ENCODE data around the gene SHOC2. TPM values are rescaled to one million over a fixed set of nuclear protein-coding genes. Genes with fewer than 3 reads are reported as not detected.

The SHOC2 gene
- total RNA-seq, 2 donors from 2014 or later: 43.0 to 49.4 TPM

DNA sequence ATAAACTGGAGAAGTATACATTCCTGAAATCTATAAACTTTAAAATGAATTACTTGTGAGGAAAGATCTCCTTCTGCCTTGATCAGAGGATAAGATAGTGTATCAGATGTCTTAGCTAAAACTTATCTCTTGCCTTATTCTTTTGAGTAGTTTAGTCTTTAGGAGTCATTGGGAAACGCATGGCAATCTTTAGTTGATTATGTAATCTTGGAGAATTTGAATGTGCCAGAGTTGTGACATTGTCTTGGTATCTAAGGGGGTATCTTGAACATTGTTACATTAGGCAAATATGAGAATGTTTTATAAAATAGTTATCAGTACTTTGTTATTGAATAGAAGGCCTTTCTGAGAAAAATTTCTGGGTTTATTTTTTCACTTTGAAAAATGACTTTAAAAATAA, 95.8 kb downstream of the SHOC2 start:
- intact Hi-C loops (cut with DNase I): no loop called here
- DNase-seq: no peak
- ATAC-seq: no peak

GRCh38 chr10:111017098-111017497, 97.7 kb downstream of the SHOC2 start:
- DNase-seq: no peak
- intact Hi-C loops (cut with DNase I): no loop called here
- ATAC-seq: no peak

DNA sequence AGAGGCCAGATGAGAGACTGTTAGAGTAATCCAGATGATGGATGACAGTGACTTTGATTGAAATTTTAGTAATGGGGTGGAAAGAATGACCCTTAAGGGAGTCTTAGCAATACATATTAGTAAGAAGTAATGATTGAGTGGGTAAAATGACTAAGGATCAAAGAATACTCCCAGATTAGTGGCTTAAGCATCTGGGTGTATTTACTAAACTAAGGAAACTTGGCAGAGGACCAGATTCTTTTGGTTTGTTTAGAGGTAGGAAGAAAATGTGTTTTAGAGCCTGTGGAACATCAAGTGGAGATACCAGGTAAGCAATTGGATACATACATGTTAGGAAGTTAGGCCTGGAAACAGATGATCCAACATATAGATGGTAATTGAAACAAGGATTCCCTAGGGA, 98.6 kb downstream of the SHOC2 start:
- no peak for DNase-seq
- intact Hi-C loops (cut with DNase I): no loop called here
- ATAC-seq: no peak

DNA sequence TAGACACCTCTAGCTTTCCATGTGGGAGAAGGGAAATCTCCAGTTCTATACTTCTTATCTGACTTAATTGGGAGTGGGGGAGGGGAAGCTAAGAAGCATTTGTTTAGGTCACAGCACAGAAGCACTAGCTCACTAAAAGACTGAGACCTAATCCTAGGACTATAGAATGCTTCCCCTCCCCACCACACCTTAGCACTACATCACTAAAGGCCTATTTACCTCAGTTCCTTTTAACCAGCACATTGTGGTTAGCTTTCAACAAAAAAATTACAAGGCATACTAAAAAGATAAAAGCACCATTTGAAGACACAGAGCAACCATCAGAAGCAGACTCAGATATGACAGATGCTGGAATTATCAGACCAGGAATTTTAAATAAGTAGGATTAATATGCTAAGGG, 103.7 kb downstream of the SHOC2 start:
- DNase-seq: no peak
- intact Hi-C loops (cut with DNase I): no loop called here

GRCh38 chr10:111030042-111030750, 110.8 kb downstream of the SHOC2 start:
- intact Hi-C loops (cut with DNase I): no loop called here
- no peak for ATAC-seq
- no peak for DNase-seq

More for the DNA sequence above, 103.7 kb downstream of the SHOC2 start:
- no peak for ATAC-seq

DNA sequence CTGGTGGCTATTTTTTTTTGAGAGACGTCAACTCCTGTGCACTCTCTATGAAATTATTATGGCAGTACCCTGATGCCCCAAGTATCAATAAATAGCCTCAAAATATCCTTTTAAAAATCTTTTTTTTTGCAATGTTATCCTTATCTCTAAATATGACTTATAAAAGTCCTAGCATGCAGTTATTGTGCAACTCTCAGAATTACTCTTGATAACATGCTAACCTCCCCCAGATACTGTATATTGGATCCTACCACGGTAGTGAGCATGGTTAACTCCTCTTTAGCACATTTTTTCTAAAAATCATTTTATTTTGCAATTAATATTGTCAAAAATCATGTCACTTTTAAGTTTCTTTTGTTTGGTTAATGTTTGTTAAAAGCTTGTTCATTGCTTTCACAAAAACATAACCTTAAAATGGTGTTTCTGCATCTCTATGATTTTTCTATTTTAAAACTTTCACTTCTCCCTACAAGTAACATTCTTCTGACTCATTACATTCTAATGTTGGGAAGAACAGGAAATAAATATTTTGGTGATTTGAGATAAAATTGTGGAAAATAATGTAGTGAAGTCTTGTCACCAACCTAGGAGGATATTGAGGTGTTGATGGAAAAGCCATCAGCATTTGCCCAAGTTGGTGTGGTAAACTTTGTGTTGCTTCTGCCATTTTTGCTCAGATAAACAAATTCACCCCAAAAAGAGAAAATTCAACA, 115.3 kb downstream of the SHOC2 start:
- ATAC-seq: peak in 1 of 2 donors; percentile 16
- intact Hi-C loops (cut with DNase I): no loop called here
- DNase-seq: no peak

DNA sequence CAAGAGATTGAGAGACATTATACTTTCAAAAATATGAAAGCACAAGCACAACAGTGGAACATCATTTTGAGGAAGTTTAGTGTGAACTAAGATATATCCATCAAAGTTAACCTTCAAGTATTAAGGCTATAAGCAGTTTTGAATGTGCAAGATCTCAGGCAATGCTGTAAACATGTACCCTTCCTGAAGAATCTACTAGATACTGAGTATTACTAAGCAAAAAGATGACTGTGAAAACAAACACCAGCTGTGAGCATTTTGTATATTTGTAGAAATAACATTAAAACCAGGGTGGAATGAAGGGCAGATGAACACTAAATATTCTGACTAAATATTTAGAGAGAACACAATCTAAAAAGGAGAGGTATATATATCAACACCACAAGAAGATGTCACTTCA, 116.1 kb downstream of the SHOC2 start:
- ATAC-seq (no peak), DNase-seq (no peak)
- intact Hi-C loops (cut with DNase I): no loop called here

- ATAC-seq (no peak), DNase-seq (no peak)
- intact Hi-C loops (cut with DNase I): no loop called here
Observed at GRCh38 chr10:111037858-111038257, 118.5 kb downstream of the SHOC2 start.

DNA sequence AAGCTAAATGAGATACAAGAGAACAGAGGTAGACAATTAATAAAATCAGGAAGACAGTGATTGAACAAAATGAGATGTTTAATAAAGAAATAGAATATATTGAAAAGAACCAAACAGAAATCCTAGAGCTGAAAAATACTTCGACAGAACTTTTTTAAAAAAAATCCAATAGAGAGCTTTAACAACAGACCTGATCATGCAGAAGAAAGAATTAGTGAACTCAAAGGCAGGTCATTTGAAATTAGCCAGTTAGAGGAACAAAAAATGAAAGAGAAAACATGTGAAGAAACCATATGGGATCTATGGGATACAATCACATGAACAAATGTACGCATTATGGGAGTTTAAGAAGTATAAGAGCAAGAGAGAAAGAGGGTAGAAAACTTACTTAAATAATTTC, 120.1 kb downstream of the SHOC2 start:
- ATAC-seq (no peak), DNase-seq (no peak)
- intact Hi-C loops (cut with DNase I): no loop called here

- DNase-seq: no peak
- intact Hi-C loops (cut with DNase I): no loop called here
- ATAC-seq: no peak
Observed at GRCh38 chr10:111057006-111057405, 137.6 kb downstream of the SHOC2 start.

Small RNA genes lying within 50 kb of the gene (microRNA-seq; reads per million reads assigned to microRNA genes)
- 0.40 to 0.82 reads per million in 2 donors for gene MIR548E

Other genes with a start within 250 kb of the SHOC2 start
- 10 to 100 TPM; 46.7 to 71.2 TPM for gene PDCD4, start 47.7 kb upstream of the SHOC2 start, total RNA-seq
- 10 to 100 TPM; 22.8 to 25.5 TPM for gene BBIP1, start 424 bp upstream of the SHOC2 start, total RNA-seq
- gene ADRA2A, start 157.4 kb downstream of the SHOC2 start, total RNA-seq: 1 to 10 TPM; 3.6 to 4.3 TPM

All from left cardiac atrium (tissue), 4 donors.